CD8-positive, alpha-beta memory T cell (primary cell): ENCODE results near the gene TUBGCP2. TPM values are rescaled to one million over a fixed set of nuclear protein-coding genes. Genes with fewer than 3 reads are reported as not detected.
"Not testable (repeated sequence)": the region's sequence is repeated elsewhere in the genome, so short reads cannot be mapped to it uniquely, and the experiment has no call there.

Experiments
- CTCF ChIA-PET: fragments of 350-600 bp; sonication (Branson Sonifier 250); formaldehyde crosslinking; loops from one replicate; lab custom pipeline; 2021; ENCODE audit warnings: antibody characterized with exemption; lab: Charles Lee
- POLR2A ChIA-PET: fragments of 350-600 bp; sonication (Branson Sonifier 250); formaldehyde crosslinking; loops from one replicate; lab custom pipeline; 2021; ENCODE audit warnings: antibody characterized with exemption; lab: Charles Lee
- DNase-seq, 5 donors: peaks; one replicate each; pipeline versions ENCODE4 v3.0.0 to v3.0.0-alpha.2; 2020 to 2022; ENCODE audit warnings: mixed read lengths in 1 of 5
- H3K27ac ChIP-seq: one replicate; pipeline ENCODE4 v1.7.0; 2013; ENCODE audit warnings: low read depth, mild to moderate bottlenecking, low read length, moderate library complexity
- H3K27me3 ChIP-seq: 2 replicates; pipeline ENCODE4 v1.7.0; 2013; ENCODE audit warnings: low read length, mild to moderate bottlenecking; ENCODE audit not compliant: insufficient read depth, poor library complexity, severe bottlenecking
- H3K36me3 ChIP-seq: 2 replicates; pipeline ENCODE4 v1.7.0; 2013; ENCODE audit warnings: mild to moderate bottlenecking, low read length, moderate library complexity; ENCODE audit not compliant: insufficient read depth
- H3K4me1 ChIP-seq: 2 replicates; pipeline ENCODE4 v1.7.0; 2013; ENCODE audit warnings: mild to moderate bottlenecking, low read length, moderate library complexity; ENCODE audit not compliant: insufficient read depth
- H3K4me3 ChIP-seq: 2 replicates; pipeline ENCODE4 v1.7.0; 2013; ENCODE audit warnings: mild to moderate bottlenecking, low read length
- H3K9me3 ChIP-seq: 2 replicates; pipeline ENCODE4 v1.7.0; 2013; ENCODE audit warnings: mild to moderate bottlenecking, low read length
- H3K27ac Mint-ChIP-seq, 8 donors: one replicate each; pipeline ENCODE4 v1.8.0; 2020 to 2021; ENCODE audit warnings: mixed read lengths in 8 of 8, mild to moderate bottlenecking in 6 of 8, inconsistent platforms in 3 of 8, moderate library complexity in 3 of 8
- H3K27me3 Mint-ChIP-seq, 2 donors: one replicate each; pipeline ENCODE4 v1.8.0; 2020 to 2021; ENCODE audit warnings: mixed read lengths in 2 of 2, mild to moderate bottlenecking in 1 of 2, moderate library complexity in 1 of 2
- H3K36me3 Mint-ChIP-seq, 3 donors: one replicate each; pipeline ENCODE4 v1.8.0; 2020 to 2021; ENCODE audit warnings: mixed read lengths in 3 of 3, inconsistent platforms in 1 of 3, mild to moderate bottlenecking in 1 of 3
- H3K4me1 Mint-ChIP-seq, 3 donors: one replicate each; pipeline ENCODE4 v1.8.0; 2020 to 2021; ENCODE audit warnings: mixed read lengths in 3 of 3, inconsistent platforms in 1 of 3, mild to moderate bottlenecking in 1 of 3
- H3K4me3 Mint-ChIP-seq, 7 donors: one replicate each; pipeline ENCODE4 v1.8.0; 2020 to 2021; ENCODE audit warnings: mixed read lengths in 7 of 7, mild to moderate bottlenecking in 6 of 7, moderate library complexity in 4 of 7, inconsistent platforms in 2 of 7
- H3K9me3 Mint-ChIP-seq, 5 donors: one replicate each; pipeline ENCODE4 v1.8.0; 2020 to 2022; ENCODE audit warnings: mixed read lengths in 5 of 5, mild to moderate bottlenecking in 3 of 5, moderate library complexity in 2 of 5, inconsistent platforms in 1 of 5
- polyA plus RNA-seq: library from polyadenylated mRNA; unstranded; fragments of 300-500 nt; fragmentation: Illumina TruSeq; gene quantifications from one replicate; pipeline ENCODE4 v1.2.3, GENCODE V29; 2021
- total RNA-seq, 2 experiments: library from RNA; stranded (reverse); gene quantifications; one replicate each; pipeline ENCODE4 v1.2.3, GENCODE V29; 2021

TUBGCP2 gene
- total and polyA plus RNA-seq, 3 experiments from 2014 or later = 39.9 to 68.1 (median 67.9) TPM

- H3K4me1 ChIP-seq, H3K9me3 ChIP-seq, H3K27me3 ChIP-seq, DNase-seq, H3K27ac ChIP-seq, CTCF ChIA-PET, H3K36me3 Mint-ChIP-seq, POLR2A ChIA-PET, H3K4me3 ChIP-seq, H3K36me3 ChIP-seq, H3K9me3 Mint-ChIP-seq: not testable (repeated sequence)
- Mint-ChIP-seq H3K27me3 (peaks cover 23 to 49% of the 10 kb centered on the region in 2 donors), H3K4me1 (peaks cover 0 to 21% (median 7%) of the 10 kb centered on the region in 3 donors), H3K27ac (peak overlapping the region in 1 of 8 donors; percentile 24), H3K4me3 (peak overlapping the region in 6 of 7 donors; percentile 33 to 81 (median 63))
Measured at GRCh38 chr10:133234796-133235195, 73.9 kb downstream of the TUBGCP2 start.

GRCh38 chr10:133231946-133232574, 76.6 kb downstream of the TUBGCP2 start:
- Mint-ChIP-seq H3K27ac (no peak overlapping the region), H3K9me3 (no peaks in the 10 kb centered on the region), H3K27me3 (peaks cover 42 to 55% of the 10 kb centered on the region in 2 donors), H3K4me3 (peak overlapping the region in 1 of 7 donors; percentile 18), H3K4me1 (peaks cover 8 to 23% (median 10%) of the 10 kb centered on the region in 3 donors), H3K36me3 (peaks cover 0 to 5% (median 3%) of the 10 kb centered on the region in 3 donors)
- no peak for DNase-seq
- Histone ChIP-seq H3K36me3 (no peaks in the 10 kb centered on the region), H3K27ac (no peak overlapping the region), H3K4me1 (no peaks in the 10 kb centered on the region), H3K27me3 (peaks cover 10% of the 10 kb centered on the region), H3K9me3 (no peaks in the 10 kb centered on the region), H3K4me3 (no peak overlapping the region)
- ChIA-PET POLR2A (no interaction called here), CTCF (no interaction called here)

GRCh38 chr10:133231244-133231945, 77.3 kb downstream of the TUBGCP2 start:
- ChIA-PET CTCF (no interaction called here), POLR2A (no interaction called here)
- Histone ChIP-seq H3K4me1 (no peaks in the 10 kb centered on the region), H3K27ac (no peak overlapping the region), H3K27me3 (peaks cover 10% of the 10 kb centered on the region), H3K4me3 (no peak overlapping the region), H3K9me3 (no peaks in the 10 kb centered on the region), H3K36me3 (no peaks in the 10 kb centered on the region)
- Mint-ChIP-seq H3K27ac (no peak overlapping the region), H3K9me3 (no peaks in the 10 kb centered on the region), H3K27me3 (peaks cover 42 to 62% of the 10 kb centered on the region in 2 donors), H3K4me1 (peaks cover 10 to 28% (median 11%) of the 10 kb centered on the region in 3 donors), H3K4me3 (peak overlapping the region in 3 of 7 donors; percentile 5 to 61 (median 40)), H3K36me3 (peaks cover 0 to 5% (median 3%) of the 10 kb centered on the region in 3 donors)
- DNase-seq = no peak

- H3K4me3 ChIP-seq = no peak overlapping the region
- POLR2A ChIA-PET = no interaction called here
Measured at GRCh38 chr10:133230387-133231195, 78.1 kb downstream of the TUBGCP2 start.

GRCh38 chr10:133230044-133230361, 78.7 kb downstream of the TUBGCP2 start, which contains the start of gene UTF1:
Gene UTF1, plus strand, starts transcription at chr10:133230217. Its CDS starts 72 bp downstream, at chr10:133230289.
- Histone ChIP-seq H3K4me3 (no peak within 1 kb of the TSS), H3K27me3 (peaks cover 6% of the 10 kb centered on the region), H3K36me3 (no peaks in the 10 kb centered on the region), H3K9me3 (no peaks in the 10 kb centered on the region), H3K27ac (no peak within 1 kb of the TSS), H3K4me1 (no peaks in the 10 kb centered on the region)
- H3K4me3 Mint-ChIP-seq = peak within 1 kb of the TSS; percentile 40 to 90 (median 57)
- POLR2A ChIA-PET = no interaction called here
- H3K27ac Mint-ChIP-seq = peak within 1 kb of the TSS in 1 of 8 donors; percentile 52
- CTCF ChIA-PET = no interaction called here
- H3K36me3 Mint-ChIP-seq = peaks cover 0 to 5% (median 3%) of the 10 kb centered on the region in 3 donors
- no peaks in the 10 kb centered on the region for H3K9me3 Mint-ChIP-seq
- H3K4me1 Mint-ChIP-seq = peaks cover 11 to 27% (median 16%) of the 10 kb centered on the region in 3 donors
- H3K27me3 Mint-ChIP-seq = peaks cover 42 to 65% of the 10 kb centered on the region in 2 donors
- no peak for DNase-seq

More at GRCh38 chr10:133230387-133231195, 78.1 kb downstream of the TUBGCP2 start:
- CTCF ChIA-PET = no interaction called here
- H3K27me3 Mint-ChIP-seq = peaks cover 42 to 65% of the 10 kb centered on the region in 2 donors
- Histone ChIP-seq H3K27me3 (peaks cover 6% of the 10 kb centered on the region), H3K36me3 (no peaks in the 10 kb centered on the region), H3K27ac (no peak overlapping the region), H3K9me3 (no peaks in the 10 kb centered on the region), H3K4me1 (no peaks in the 10 kb centered on the region)
- H3K9me3 Mint-ChIP-seq = no peaks in the 10 kb centered on the region
- peak overlapping the region in 1 of 7 donors; percentile 29 for H3K4me3 Mint-ChIP-seq
- H3K4me1 Mint-ChIP-seq = peaks cover 13 to 29% (median 16%) of the 10 kb centered on the region in 3 donors
- no peak for DNase-seq
- no peak overlapping the region for H3K27ac Mint-ChIP-seq
- peaks cover 0 to 5% (median 3%) of the 10 kb centered on the region in 3 donors for H3K36me3 Mint-ChIP-seq

GRCh38 chr10:133229265-133230043, 79.2 kb downstream of the TUBGCP2 start:
- peaks cover 0 to 5% (median 3%) of the 10 kb centered on the region in 3 donors for H3K36me3 Mint-ChIP-seq
- Histone ChIP-seq H3K36me3 (no peaks in the 10 kb centered on the region), H3K27me3 (peaks cover 6% of the 10 kb centered on the region), H3K27ac (no peak overlapping the region), H3K4me3 (no peak overlapping the region), H3K4me1 (no peaks in the 10 kb centered on the region), H3K9me3 (no peaks in the 10 kb centered on the region)
- H3K4me1 Mint-ChIP-seq = peaks cover 9 to 24% (median 16%) of the 10 kb centered on the region in 3 donors
- H3K4me3 Mint-ChIP-seq = peak overlapping the region; percentile 40 to 90 (median 57)
- H3K9me3 Mint-ChIP-seq = no peaks in the 10 kb centered on the region
- no peak for DNase-seq
- H3K27ac Mint-ChIP-seq = peak overlapping the region in 1 of 8 donors; percentile 52
- ChIA-PET CTCF (no interaction called here), POLR2A (no interaction called here)
- peaks cover 42 to 64% of the 10 kb centered on the region in 2 donors for H3K27me3 Mint-ChIP-seq
